Activated CD4-positive, alpha-beta T cell treated with anti-CD3 and anti-CD28 coated beads, Interleukin-2, amount 50 U/mL, for 48 hours (primary cell): Measurements from ENCODE around the gene ABCG1.

Experiments used
- DNase-seq, 2 experiments: peaks; one replicate each; pipeline ENCODE4 v3.0.0-alpha.2; 2020

The ABCG1 gene

DNA sequence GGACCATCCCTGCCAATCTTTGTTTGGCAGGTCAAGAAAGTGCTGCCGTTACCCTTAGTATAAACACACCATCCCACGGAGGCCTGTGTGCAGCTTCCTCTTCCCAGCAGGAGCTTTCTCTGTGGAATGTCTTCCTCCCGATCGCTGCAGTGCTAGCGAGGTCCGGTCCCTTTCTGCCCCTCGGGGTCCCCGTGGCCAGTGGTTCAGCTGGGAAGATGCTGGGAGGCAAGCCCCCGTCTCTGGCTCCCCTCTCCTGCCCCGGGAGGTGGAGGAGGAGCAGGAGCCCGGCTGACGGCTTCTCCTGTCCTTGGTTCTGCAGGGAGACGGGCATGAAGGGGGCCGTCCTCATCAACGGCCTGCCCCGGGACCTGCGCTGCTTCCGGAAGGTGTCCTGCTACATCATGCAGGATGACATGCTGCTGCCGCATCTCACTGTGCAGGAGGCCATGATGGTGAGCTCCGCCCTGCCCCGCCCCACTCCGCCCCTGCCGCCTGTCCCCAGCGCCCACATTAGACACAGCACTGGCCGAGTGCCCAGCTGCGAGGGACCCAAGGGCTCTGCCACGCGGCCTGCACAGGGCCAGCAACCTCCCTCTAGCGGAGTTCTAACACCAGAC, 54.2 kb downstream of the ABCG1 start:
- DNase-seq, result no peak

DNA sequence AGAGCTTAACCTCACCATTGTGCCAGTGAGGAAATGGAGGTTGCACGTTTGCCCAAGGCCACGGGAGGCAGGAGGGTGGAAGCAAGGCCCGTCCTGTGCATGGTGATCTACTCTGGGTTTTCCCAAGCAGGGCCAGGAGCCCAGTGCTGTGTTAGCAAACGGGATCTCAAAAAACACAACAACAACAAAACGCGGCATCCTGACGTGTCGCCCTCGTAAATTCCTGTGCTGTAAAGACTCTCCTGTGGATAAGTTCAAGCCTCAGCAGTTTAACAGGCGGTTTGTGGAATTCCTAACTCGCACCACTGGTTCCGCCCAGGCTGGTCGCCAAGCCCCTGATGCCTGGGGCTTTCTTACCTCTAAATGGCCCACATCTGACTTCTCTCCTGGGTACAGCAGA, 57.1 kb downstream of the ABCG1 start:
- no peak for DNase-seq

- DNase-seq, result no peak
Measured at GRCh38 chr21:42276526-42277154, 57.7 kb downstream of the ABCG1 start.

GRCh38 chr21:42277593-42277992, 58.7 kb downstream of the ABCG1 start:
- DNase-seq, result no peak

DNA sequence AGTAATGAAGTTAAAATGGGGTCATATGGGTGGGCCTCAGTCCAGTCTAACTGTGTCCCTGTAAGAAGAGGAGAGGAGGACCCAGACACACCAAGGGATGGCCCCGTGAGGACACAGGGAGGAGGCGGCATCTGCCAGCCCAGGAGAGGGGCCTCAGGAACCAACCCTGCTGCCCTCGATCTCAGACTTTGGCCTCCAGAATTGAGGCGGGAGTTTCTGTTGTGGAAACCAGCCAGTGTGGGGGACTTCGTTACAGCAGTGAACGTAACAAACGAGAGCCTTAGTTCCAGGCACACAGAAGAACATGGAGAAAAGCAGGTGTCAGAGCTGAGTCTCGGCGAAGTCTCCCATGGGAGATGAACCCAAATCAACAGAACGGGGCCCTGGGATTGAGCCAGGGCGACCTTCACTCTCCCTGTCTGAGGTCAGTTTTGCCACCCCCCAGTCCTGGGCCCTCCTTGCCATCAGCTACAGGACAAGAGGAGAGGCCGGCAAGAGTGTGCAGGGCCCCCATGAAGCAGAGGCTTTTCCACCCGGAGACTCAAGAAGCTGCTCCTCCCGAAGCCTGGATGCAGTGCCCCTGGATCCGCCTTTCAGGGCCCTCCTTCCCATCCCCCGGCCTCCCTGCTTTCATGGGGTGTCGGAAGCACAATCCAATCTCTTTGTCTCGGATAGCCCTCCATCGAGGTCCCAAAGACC, 59.7 kb downstream of the ABCG1 start:
- DNase-seq, result no peak

DNA sequence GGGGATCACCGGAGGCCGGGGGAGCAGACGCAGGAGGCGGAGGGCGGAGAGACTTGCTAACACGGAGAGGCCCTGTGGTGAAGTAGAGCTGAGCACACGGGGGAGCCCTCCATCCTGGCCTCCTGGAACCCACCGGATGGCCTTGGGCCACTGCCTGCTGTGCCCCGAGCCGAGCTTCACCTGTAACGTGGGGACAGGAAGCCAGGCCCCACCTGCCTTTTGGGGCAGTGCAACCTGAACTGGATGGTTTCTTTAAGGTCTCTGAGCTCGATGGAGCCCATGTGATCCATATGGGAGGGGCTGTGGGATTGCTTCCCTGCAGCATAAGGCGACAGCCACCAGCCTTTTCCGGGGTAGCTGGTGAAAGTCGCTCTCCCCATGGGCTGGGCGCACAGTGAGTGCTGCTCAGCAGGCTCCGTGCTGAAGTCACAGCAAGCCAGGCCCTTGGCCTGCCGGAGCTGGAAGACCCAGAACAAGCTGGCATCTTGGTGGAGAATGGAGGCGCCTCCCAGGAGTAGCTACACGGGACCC, 60.5 kb downstream of the ABCG1 start:
- no peak for DNase-seq

- DNase-seq, result no peak
Measured at GRCh38 chr21:42279888-42280287, 60.9 kb downstream of the ABCG1 start.

GRCh38 chr21:42280356-42281180, 61.6 kb downstream of the ABCG1 start:
- no peak for DNase-seq

DNA sequence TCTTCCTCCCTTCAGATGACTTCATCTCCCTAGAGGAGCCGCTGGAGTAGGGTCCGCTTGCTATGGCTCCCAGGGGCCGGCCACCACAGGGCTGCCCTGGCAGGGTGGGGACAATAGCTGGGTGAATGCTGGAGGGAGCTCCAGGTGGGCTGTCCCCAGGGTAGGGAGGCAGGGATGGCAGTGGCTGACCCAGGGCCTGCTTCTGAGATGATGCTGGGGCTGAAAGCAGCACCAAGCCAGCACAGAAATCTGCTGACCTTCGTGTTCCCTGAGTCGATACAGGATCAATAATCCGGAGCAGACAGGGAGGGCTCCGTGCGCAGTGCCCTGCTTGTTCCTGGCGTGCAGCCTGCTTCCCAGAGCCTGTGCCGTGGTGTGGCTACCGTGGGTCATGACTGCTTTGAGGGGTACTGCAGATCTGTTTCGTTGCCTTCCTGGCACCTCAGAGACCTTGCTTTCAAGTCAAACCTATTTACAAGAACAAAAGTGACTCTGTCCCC, 62.3 kb downstream of the ABCG1 start:
- no peak for DNase-seq

- DNase-seq, result no peak
Measured at GRCh38 chr21:42282021-42282420, 63.1 kb downstream of the ABCG1 start.

DNA sequence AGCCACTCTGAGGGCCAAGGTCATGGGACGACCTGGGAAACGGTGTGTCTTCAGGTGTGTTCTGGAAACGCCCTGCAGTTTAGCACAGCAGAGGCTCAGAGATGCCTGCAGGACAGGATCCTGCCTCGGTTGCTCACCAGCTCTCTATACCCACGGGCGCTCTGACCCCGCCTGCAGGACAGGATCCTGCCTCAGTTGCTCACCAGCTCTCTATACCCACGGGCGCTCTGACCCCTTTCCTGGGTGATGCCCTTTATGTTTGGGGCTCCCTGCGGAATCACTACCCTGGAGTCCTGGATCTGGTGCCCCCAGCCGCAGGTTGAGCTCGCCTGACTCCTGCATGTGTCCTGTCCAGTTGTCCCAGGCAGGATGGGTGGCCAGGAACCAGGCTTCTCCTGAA, 63.8 kb downstream of the ABCG1 start:
- no peak for DNase-seq

GRCh38 chr21:42285569-42286245, 66.8 kb downstream of the ABCG1 start:
- DNase-seq, result no peak

GRCh38 chr21:42286416-42286815, 67.5 kb downstream of the ABCG1 start:
- DNase-seq, result no peak

DNA sequence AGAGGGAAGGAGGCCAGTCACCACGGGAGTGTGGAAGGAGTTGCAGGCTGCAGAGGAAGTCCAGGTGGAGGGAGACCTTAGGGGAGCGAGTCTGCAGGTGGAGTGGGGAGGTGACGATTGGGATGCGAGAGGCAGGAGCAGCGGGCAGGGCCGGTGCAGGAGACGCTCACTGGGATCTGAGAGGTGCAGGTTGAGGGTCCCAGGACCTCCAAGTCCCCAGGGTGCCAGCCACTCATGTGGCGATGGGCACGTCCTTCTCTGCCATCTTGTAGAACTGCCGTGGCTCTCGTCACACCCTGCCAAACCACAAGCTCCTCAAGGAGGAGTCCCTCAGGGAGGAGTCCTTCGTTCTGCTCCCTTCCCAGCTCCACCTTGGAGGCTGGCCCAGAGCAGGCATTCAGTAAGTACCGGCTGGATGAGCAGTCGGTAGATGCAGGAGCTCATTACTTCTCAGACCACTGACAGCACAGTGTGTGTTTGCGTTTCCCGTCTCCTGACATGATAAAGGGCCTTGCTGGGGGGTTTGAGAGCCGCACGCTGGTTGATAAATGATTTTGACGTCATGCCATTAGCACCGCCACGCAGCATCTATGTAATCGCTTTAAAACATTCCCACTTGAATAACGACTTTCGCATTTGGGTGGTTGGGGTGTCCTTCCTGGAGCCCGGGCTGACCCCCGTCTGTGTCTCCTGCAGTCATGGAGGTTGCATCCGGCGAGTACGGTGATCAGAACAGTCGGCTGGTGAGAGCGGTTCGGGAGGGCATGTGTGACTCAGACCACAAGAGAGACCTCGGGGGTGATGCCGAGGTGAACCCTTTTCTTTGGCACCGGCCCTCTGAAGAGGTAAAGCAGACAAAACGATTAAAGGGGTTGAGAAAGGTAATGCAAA, 68.5 kb downstream of the ABCG1 start:
- DNase-seq, result no peak

- DNase-seq, result no peak
Measured at GRCh38 chr21:42288962-42289361, 70.0 kb downstream of the ABCG1 start.

- DNase-seq, result no peak
Measured at GRCh38 chr21:42289926-42290325, 71.0 kb downstream of the ABCG1 start.

GRCh38 chr21:42290505-42290904, 71.6 kb downstream of the ABCG1 start:
- no peak for DNase-seq

DNA sequence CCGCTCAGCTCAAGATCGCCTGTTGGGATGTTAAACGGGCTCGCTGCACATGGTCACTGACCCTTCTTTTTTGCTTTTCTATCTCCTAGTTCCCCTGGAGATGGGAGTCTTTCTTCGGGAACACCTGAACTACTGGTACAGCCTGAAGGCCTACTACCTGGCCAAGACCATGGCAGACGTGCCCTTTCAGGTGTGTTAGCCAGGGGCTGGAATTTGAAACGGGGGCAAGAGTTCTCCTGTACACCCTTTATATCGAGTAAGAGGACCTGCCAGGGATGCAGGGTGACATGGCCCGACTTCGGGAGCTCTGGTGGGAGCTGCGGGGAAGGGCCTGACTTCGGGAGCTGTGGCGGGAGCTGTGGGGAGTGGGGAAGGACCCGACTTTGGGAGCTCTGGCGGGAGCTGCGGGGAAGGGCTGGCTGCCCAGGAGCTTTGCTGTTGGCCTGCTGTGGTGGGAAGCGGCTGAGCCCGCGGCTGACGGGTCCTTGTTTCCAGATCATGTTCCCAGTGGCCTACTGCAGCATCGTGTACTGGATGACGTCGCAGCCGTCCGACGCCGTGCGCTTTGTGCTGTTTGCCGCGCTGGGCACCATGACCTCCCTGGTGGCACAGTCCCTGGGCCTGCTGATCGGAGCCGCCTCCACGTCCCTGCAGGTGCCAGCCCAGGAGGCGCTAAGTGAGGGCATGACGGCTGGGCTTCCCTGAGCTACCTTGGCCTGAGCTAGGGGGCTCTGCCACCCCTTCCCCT, 72.2 kb downstream of the ABCG1 start:
- DNase-seq, result no peak

DNA sequence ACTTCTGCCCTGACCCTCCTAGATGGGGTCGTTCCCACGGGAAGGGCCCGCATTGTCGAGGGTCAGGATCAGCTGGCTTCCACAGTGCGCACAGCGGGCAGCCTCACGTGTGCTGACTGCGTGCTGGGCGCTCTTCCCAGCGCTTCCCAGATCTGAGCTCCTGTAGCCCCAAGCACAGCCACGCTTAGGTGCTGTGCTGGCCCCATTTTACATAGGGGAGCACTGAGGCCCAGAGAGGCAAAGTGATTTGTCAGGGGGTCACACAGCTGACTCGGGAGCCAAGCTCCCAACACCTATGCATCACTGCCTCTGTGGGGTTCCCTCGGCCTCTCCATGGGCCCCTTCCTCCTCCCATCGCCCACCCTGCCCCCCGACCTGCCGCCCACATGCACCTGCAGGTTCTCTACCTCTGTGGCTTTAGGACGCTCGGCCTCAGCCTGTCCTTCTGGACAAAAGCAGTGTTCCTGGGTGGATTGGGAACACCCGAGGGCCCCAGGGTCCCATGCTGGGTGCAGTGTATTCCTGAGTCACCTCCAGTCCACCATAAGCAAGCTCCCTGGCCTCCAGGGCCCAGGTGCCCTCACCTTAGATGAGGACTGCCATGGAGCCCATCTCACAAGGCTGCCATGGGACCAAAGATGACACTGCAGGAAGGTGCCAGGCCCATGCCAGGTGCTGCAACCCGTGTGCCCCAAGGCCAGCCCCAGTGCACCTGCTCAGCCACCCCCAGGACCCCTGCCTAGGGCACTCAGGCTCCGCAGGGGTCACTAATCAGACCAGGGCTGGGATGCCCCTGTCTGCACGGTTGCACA, 73.0 kb downstream of the ABCG1 start:
- DNase-seq, result no peak
